IMR-90 (cell line): ENCODE data around the gene GCN1. TPM values are rescaled to one million over a fixed set of nuclear protein-coding genes. Genes with fewer than 3 reads are reported as not detected.

Experiments
- ATAC-seq: fragments of 200-7000 bp; cut with Tn5 transposase; 2 replicates; pipeline ENCODE4 v1.9.1; 2020; ENCODE audit warnings: low read depth, mild to moderate bottlenecking, moderate library complexity
- BruUV-seq: library from RNA; stranded (reverse); fragments of 400-500 nt; replicated peaks from 2 replicates; lab custom pipeline; 2021; lab: Mats Ljungman, UMichigan
- CTCF ChIA-PET: fragments of 300-600 bp; formaldehyde crosslinking; extraction: SDS; loops from one replicate; lab custom pipeline; 2021; ENCODE audit warnings: antibody characterized with exemption; lab: Yijun Ruan, JAX
- POLR2A ChIA-PET: fragments of 300-600 bp; sonication (Branson Sonifier 250); formaldehyde crosslinking; loops from one replicate; lab custom pipeline; 2022; ENCODE audit warnings: antibody characterized with exemption; ENCODE audit not compliant: unreplicated experiment; lab: Charles Lee
- DNase-seq: peaks from one replicate; pipeline ENCODE4 v3.0.0; 2013
- H2AFZ ChIP-seq: replicated peaks from 2 replicates; pipeline ENCODE3; 2013; ENCODE audit warnings: low read length, mild to moderate bottlenecking; ENCODE audit not compliant: poor library complexity
- H2AK5ac ChIP-seq: 2 replicates; pipeline ENCODE4 v1.6.1; 2013; ENCODE audit warnings: low read depth, low read length, inconsistent platforms
- H2AK9ac ChIP-seq: replicated peaks from 2 replicates; pipeline ENCODE3; 2013; ENCODE audit warnings: mild to moderate bottlenecking, low read depth, low read length, moderate library complexity; ENCODE audit not compliant: poor library complexity
- H2BK120ac ChIP-seq: 2 replicates; pipeline ENCODE4 v1.6.1; 2013; ENCODE audit warnings: low read depth, low read length, inconsistent platforms
- H2BK15ac ChIP-seq: 3 replicates; pipeline ENCODE4 v1.6.1; 2013; ENCODE audit warnings: low read depth, low read length, inconsistent platforms
- H2BK20ac ChIP-seq: 2 replicates; pipeline ENCODE4 v1.6.1; 2013; ENCODE audit warnings: low read depth, mild to moderate bottlenecking, inconsistent platforms, low read length, moderate library complexity
- H2BK5ac ChIP-seq: 2 replicates; pipeline ENCODE4 v1.6.1; 2013; ENCODE audit warnings: mild to moderate bottlenecking, low read depth, low read length, inconsistent platforms; ENCODE audit not compliant: poor library complexity, severe bottlenecking
- H3K14ac ChIP-seq: replicated peaks from 2 replicates; pipeline ENCODE4 v1.6.1; 2013; ENCODE audit warnings: low read depth, low read length, inconsistent platforms
- H3K18ac ChIP-seq: 2 replicates; pipeline ENCODE4 v1.6.1; 2013; ENCODE audit warnings: low read depth, low read length, control low read depth
- H3K23ac ChIP-seq: 2 replicates; pipeline ENCODE4 v1.6.1; 2013; ENCODE audit warnings: low read depth, low read length, inconsistent platforms
- H3K27ac ChIP-seq: 2 replicates; pipeline ENCODE4 v1.5.1; 2013; ENCODE audit warnings: mild to moderate bottlenecking, control low read depth, low read length; ENCODE audit not compliant: insufficient read depth
- H3K27me3 ChIP-seq: 2 replicates; pipeline ENCODE4 v1.6.1; 2013; ENCODE audit warnings: low read length; ENCODE audit not compliant: control insufficient read depth, insufficient read depth
- H3K36me3 ChIP-seq: 2 replicates; pipeline ENCODE4 v1.6.1; 2013; ENCODE audit warnings: low read length, mixed read lengths; ENCODE audit not compliant: control insufficient read depth, insufficient read depth
- H3K4ac ChIP-seq: 2 replicates; pipeline ENCODE4 v1.6.1; 2013; ENCODE audit warnings: low read depth, low read length, inconsistent platforms
- H3K4me1 ChIP-seq: 2 replicates; pipeline ENCODE4 v1.6.1; 2013; ENCODE audit warnings: low read length, mixed read lengths; ENCODE audit not compliant: control insufficient read depth, insufficient read depth
- H3K4me2 ChIP-seq: 2 replicates; pipeline ENCODE4 v1.6.1; 2013; ENCODE audit warnings: low read depth, mild to moderate bottlenecking, control low read depth, low read length, moderate library complexity
- H3K4me3 ChIP-seq: 2 replicates; pipeline ENCODE4 v1.5.1; 2013; ENCODE audit warnings: low read depth, mild to moderate bottlenecking, control low read depth, low read length, moderate library complexity; ENCODE audit not compliant: insufficient read depth
- H3K56ac ChIP-seq: 2 replicates; pipeline ENCODE4 v1.6.1; 2013; ENCODE audit warnings: low read length, inconsistent platforms; ENCODE audit not compliant: insufficient read depth; ENCODE audit errors: extremely low read depth
- H3K79me1 ChIP-seq, 2 experiments: 2 replicates each; pipeline ENCODE4 v1.6.1; 2013; ENCODE audit warnings: low read length in 2 of 2, inconsistent platforms in 1 of 2, low read depth in 1 of 2
- H3K9ac ChIP-seq: 2 replicates; pipeline ENCODE4 v1.6.1; 2013; ENCODE audit warnings: low read depth, low read length, control low read depth
- H3K9me1 ChIP-seq: 2 replicates; pipeline ENCODE4 v1.6.1; 2013; ENCODE audit warnings: low read length, inconsistent platforms; ENCODE audit not compliant: insufficient read depth
- H3K9me3 ChIP-seq: 2 replicates; pipeline ENCODE4 v1.6.1; 2013; ENCODE audit warnings: low read length; ENCODE audit not compliant: control insufficient read depth, insufficient read depth
- H4K20me1 ChIP-seq: 2 replicates; pipeline ENCODE4 v1.6.1; 2013; ENCODE audit warnings: low read length, inconsistent platforms; ENCODE audit not compliant: insufficient read depth
- H4K5ac ChIP-seq: 2 replicates; pipeline ENCODE4 v1.6.1; 2013; ENCODE audit warnings: mild to moderate bottlenecking, low read depth, low read length, control low read depth
- H4K8ac ChIP-seq, 2 experiments: 2 replicates each; pipeline ENCODE4 v1.6.1; 2013; ENCODE audit warnings: low read depth in 2 of 2, low read length in 2 of 2, control low read depth in 1 of 2, inconsistent platforms in 1 of 2
- H4K91ac ChIP-seq: 2 replicates; pipeline ENCODE4 v1.6.1; 2013; ENCODE audit warnings: low read depth, low read length, inconsistent platforms; ENCODE audit not compliant: insufficient read depth
- CHD1 ChIP-seq: IDR thresholded peaks from 2 replicates; pipeline ENCODE4 v1.6.1; 2012; ENCODE audit warnings: low read depth, low read length, improper control_type of control experiment
- ELK1 ChIP-seq: fragments of 150-350 bp; IDR thresholded peaks from 2 replicates; pipeline ENCODE4 v1.6.1; 2016; ENCODE audit warnings: low read depth, mild to moderate bottlenecking, low read length, moderate library complexity, borderline replicate concordance
- MAFK ChIP-seq: IDR thresholded peaks from 2 replicates; pipeline ENCODE4 v1.6.1; 2012; ENCODE audit warnings: low read depth, low read length, improper control_type of control experiment
- MAZ ChIP-seq: IDR thresholded peaks from 2 replicates; pipeline ENCODE4 v1.6.1; 2012; ENCODE audit warnings: low read depth, mild to moderate bottlenecking, low read length, improper control_type of control experiment, moderate library complexity, borderline replicate concordance
- MXI1 ChIP-seq: IDR thresholded peaks from 2 replicates; pipeline ENCODE4 v1.6.1; 2012; ENCODE audit warnings: low read depth, mild to moderate bottlenecking, low read length, moderate library complexity, borderline replicate concordance
- NFE2L2 ChIP-seq: fragments of 150-350 bp; IDR thresholded peaks from 2 replicates; pipeline ENCODE4 v1.6.1; 2016; ENCODE audit warnings: low read depth, mild to moderate bottlenecking, low read length
- POLR2A ChIP-seq: IDR thresholded peaks from 2 replicates; pipeline ENCODE4 v1.6.1; 2012; ENCODE audit warnings: mild to moderate bottlenecking, low read depth, low read length
- WGBS, 2 experiments: methylation state at CpG; one replicate each; pipeline versions ENCODE4 v1.1.5 to v1.1.7; 2013; ENCODE audit warnings: missing lambda C conversion rate in 2 of 2; ENCODE audit not compliant: insufficient read length in 1 of 2; ENCODE audit errors: extremely low coverage in 2 of 2; 5-methylcytosine and 5-hydroxymethylcytosine counted together
- dilution Hi-C: fragments of 300-500 bp; cut with HindIII; formaldehyde crosslinking; loops from one replicate; pipeline ENCODE4 v1.14.3; 2018; ENCODE audit warnings: low sequenced_read_pairs; ENCODE audit not compliant: unreplicated experiment
- in situ Hi-C: fragments of 300-500 bp; cut with MboI; formaldehyde crosslinking; loops from 3 replicates; pipeline ENCODE4 v1.14.3; 2019; ENCODE audit warnings: low sequenced_read_pairs, inconsistent platforms, mixed read lengths
- intact Hi-C: fragments of 100-400 bp; cut with micrococcal nuclease; formaldehyde crosslinking; loops from 2 replicates; pipeline ENCODE4 v1.10.0; 2022
- polyA plus RNA-seq, 3 experiments: library from polyadenylated mRNA; depleted of rRNA; stranded (reverse); fragments of >200 nt; gene quantifications; 2 replicates each; pipeline ENCODE4 v1.2.3, GENCODE V29; 2012; ENCODE audit warnings: low replicate concordance in 1 of 3
- total RNA-seq: library from RNA; depleted of rRNA; stranded (reverse); fragments of >200 nt; gene quantifications from 2 replicates; pipeline ENCODE4 v1.2.3, GENCODE V29; 2012

The GCN1 gene
- total and polyA plus RNA-seq, 2 of the 4 experiments (the other 2 are of a cell fraction): 57.8 to 77.6 TPM

- Histone ChIP-seq H3K4me2 (no peak overlapping the region), H2AK5ac (no peak overlapping the region), H3K36me3 (peaks cover 61% of the 10 kb centered on the region), H3K4ac (no peak overlapping the region), H3K18ac (no peak overlapping the region), H3K4me3 (no peak overlapping the region), H3K4me1 (peaks cover 7% of the 10 kb centered on the region; the same call in 1 of the 2 replicates), H3K27ac (no peak overlapping the region), H2BK120ac (no peak overlapping the region), H3K79me1 (peaks cover 12 to 77% of the 10 kb centered on the region in 2 experiments), H3K27me3 (no peaks in the 10 kb centered on the region), H2BK15ac (no peak overlapping the region), H4K5ac (no peak overlapping the region), H3K9ac (no peak overlapping the region), H2AFZ (no peak overlapping the region), H3K56ac (no peak overlapping the region), H2BK5ac (no peak overlapping the region), H3K14ac (no peak overlapping the region), H2BK20ac (no peak overlapping the region), H4K8ac (no peak overlapping the region), H3K9me1 (peaks cover 8% of the 10 kb centered on the region), H4K91ac (no peak overlapping the region), H3K9me3 (no peaks in the 10 kb centered on the region), H2AK9ac (no peak overlapping the region), H4K20me1 (peaks cover 75% of the 10 kb centered on the region), H3K23ac (no peak overlapping the region)
- TF ChIP-seq NFE2L2 (no peak), MXI1 (no peak), ELK1 (no peak), MAZ (no peak), CHD1 (no peak), MAFK (no peak), POLR2A (no peak)
- intact Hi-C loops: no loop called here
- no peak for DNase-seq
- POLR2A ChIA-PET: no interaction called here
- in situ Hi-C loops: loop anchor here (25.0 kb wide), 1 partner anchor 1737 kb away; the partner anchor contains the start of gene TAOK3
- BruUV-seq: no TSS peak
- no CpG with 5 or more reads among the region's 11 CpGs for WGBS, 2 experiments
- dilution Hi-C loops: no loop called here
- ATAC-seq: no peak
- CTCF ChIA-PET: interaction anchor here (1.2 kb wide), 1 partner anchor 12 kb away, joined by 4 read pairs; no protein-coding TSS in a partner anchor
Measured at GRCh38 chr12:120099738-120100137, 94.8 kb downstream of the GCN1 start.
